Loucy (cell line): Measurements from ENCODE around the gene UTRN.

Experiments
- CTCF ChIP-seq: fragments of 200-600 bp; sonication (generic); conservative IDR thresholded peaks from 2 replicates; pipeline ENCODE4 v1.5.1; 2014; ENCODE audit warnings: mild to moderate bottlenecking, antibody characterized with exemption, low read length
- EZH2phosphoT487 ChIP-seq: fragments of 200-600 bp; IDR thresholded peaks from 2 replicates; pipeline ENCODE4 v1.6.1; 2018; ENCODE audit warnings: antibody characterized with exemption, mild to moderate bottlenecking, moderate library complexity, borderline replicate concordance

GRCh38 chr6:144279484-144280150, 5.5 kb upstream of the UTRN start:
- no peak for TF ChIP-seq CTCF
- no peak for TF ChIP-seq EZH2phosphoT487
